Body of pancreas (tissue), 4 donors: ENCODE results near the gene PIK3R5. TPM values are rescaled to one million over a fixed set of nuclear protein-coding genes. Genes with fewer than 3 reads are reported as not detected.

Experiments used
- ATAC-seq: fragments of 150-250 bp; one replicate; pipeline ENCODE4 v1.9.1; 2016
- DNase-seq, 4 donors: peaks; one replicate each; pipeline ENCODE4 v3.0.0-alpha.2; 2019
- H3K27ac ChIP-seq, 4 donors: fragments of 200-600 bp; sonication (generic); 1 replicate in 3 of 4; 2 replicates in 1 of 4; pipeline versions ENCODE4 v1.5.1 to v1.6.1; 2016 to 2019; ENCODE audit warnings: mild to moderate bottlenecking in 1 of 4, mixed read lengths in 1 of 4, moderate library complexity in 1 of 4
- H3K27me3 ChIP-seq, 2 donors: fragments of 200-600 bp; sonication (generic); one replicate each; pipeline ENCODE4 v1.6.0; 2016; ENCODE audit warnings: mild to moderate bottlenecking in 1 of 2
- H3K36me3 ChIP-seq, 2 donors: fragments of 200-600 bp; sonication (generic); replicated peaks in 1 of 2; 2 replicates each; pipeline ENCODE4 v1.5.1; 2016; ENCODE audit warnings: low read depth in 2 of 2; ENCODE audit not compliant: insufficient read depth in 1 of 2
- H3K4me1 ChIP-seq: fragments of 200-600 bp; sonication (generic); one replicate; pipeline ENCODE4 v1.6.0; 2016
- H3K4me3 ChIP-seq, 2 donors: fragments of 200-600 bp; sonication (generic); 1 replicate in 1 of 2; 2 replicates in 1 of 2; pipeline ENCODE4 v1.5.1; 2016 to 2019
- H3K9me3 ChIP-seq, 3 donors: fragments of 200-600 bp; sonication (generic); 1 replicate in 2 of 3; 2 replicates in 1 of 3; pipeline ENCODE4 v1.5.1; 2016
- CTCF ChIP-seq, 7 experiments: fragments of 450-650 bp in 4 of 7; fragments of 200-600 bp in 3 of 7; sonication (generic) in 3 of 7; IDR thresholded peaks; one replicate each; pipeline ENCODE4 v1.5.1; 2016 to 2019; ENCODE audit warnings: antibody characterized with exemption in 7 of 7
- POLR2A ChIP-seq, 3 donors: fragments of 450-650 bp; IDR thresholded peaks; one replicate each; pipeline ENCODE4 v1.6.1; 2016; ENCODE audit warnings: antibody characterized with exemption in 3 of 3, mild to moderate bottlenecking in 2 of 3
- WGBS, 2 donors: methylation state at CpG; one replicate each; pipeline ENCODE4 v1.1.5; 2017; 5-methylcytosine and 5-hydroxymethylcytosine counted together
- intact Hi-C: fragments of 100-400 bp; cut with DNase I; formaldehyde crosslinking; loops from one replicate; pipeline ENCODE4 v1.15.1; 2023
- total RNA-seq, 2 donors: library from RNA; depleted of rRNA; stranded (reverse); fragments of >200 nt; gene quantifications; one replicate each; pipeline ENCODE4 v1.1.0, GENCODE V29; 2016

The PIK3R5 gene
- total RNA-seq, 2 donors from 2014 or later = 4.6 to 4.7 TPM

GRCh38 chr17:9003355-9004131 is 38.0 kb upstream of the PIK3R5 start:
- ATAC-seq (peak; percentile 44), DNase-seq (peak in 1 of 4 donors; percentile 13)
- TF ChIP-seq CTCF (IDR thresholded peaks at IDR 0.05) (no peak), POLR2A (IDR thresholded peaks at IDR 0.05) (no peak)
- WGBS, 2 donors = 1 to 6% methylated on average over 18 to 73 of the region's 90 CpGs
- Histone ChIP-seq H3K27me3 (peaks cover 0 to 12% of the 10 kb centered on the region in 2 donors), H3K9me3 (no peaks in the 10 kb centered on the region), H3K27ac (no peak overlapping the region), H3K4me1 (peaks cover 15% of the 10 kb centered on the region), H3K36me3 (no peaks in the 10 kb centered on the region), H3K4me3 (no peak overlapping the region)
- intact Hi-C loops = no loop called here

GRCh38 chr17:9002606-9003354 is 37.3 kb upstream of the PIK3R5 start:
- TF ChIP-seq POLR2A (IDR thresholded peaks at IDR 0.05) (peak in 1 of 3 donors; percentile 9), CTCF (IDR thresholded peaks at IDR 0.05) (peak in 4 of 7 experiments; percentile 15 to 41 (median 26))
- Histone ChIP-seq H3K27me3 (peaks cover 0 to 12% of the 10 kb centered on the region in 2 donors), H3K4me3 (no peak overlapping the region), H3K4me1 (peaks cover 15% of the 10 kb centered on the region), H3K36me3 (no peaks in the 10 kb centered on the region), H3K27ac (peak overlapping the region in 3 of 4 donors; percentile 6 to 58 (median 17)), H3K9me3 (no peaks in the 10 kb centered on the region)
- 6 to 33% methylated on average over 5 to 24 of the region's 69 CpGs for WGBS, 2 donors
- DNase-seq = peak in 3 of 4 donors; percentile 32 to 48 (median 34)
- ATAC-seq = peak; percentile 56
- intact Hi-C loops = no loop called here

- no peaks in the 10 kb centered on the region for H3K36me3 ChIP-seq
- peak overlapping the region in 3 of 4 donors; percentile 6 to 58 (median 40) for H3K27ac ChIP-seq
- WGBS, 2 donors = 28 to 43% methylated on average over 7 to 15 of the region's 15 CpGs
- no peak for DNase-seq
- no peak for ATAC-seq
- H3K27me3 ChIP-seq = peaks cover 0 to 12% of the 10 kb centered on the region in 2 donors
- no peaks in the 10 kb centered on the region for H3K9me3 ChIP-seq
- H3K4me3 ChIP-seq = no peak overlapping the region
- intact Hi-C loops = no loop called here
- H3K4me1 ChIP-seq = peaks cover 15% of the 10 kb centered on the region
- no peak for TF ChIP-seq POLR2A (IDR thresholded peaks at IDR 0.05)
- TF ChIP-seq CTCF (IDR thresholded peaks at IDR 0.05) = no peak
These were observed 36.7 kb upstream of the PIK3R5 start for GRCh38 chr17:9002227-9002605.

GRCh38 chr17:9001559-9001958 is 36.1 kb upstream of the PIK3R5 start:
- no peak overlapping the region for H3K4me3 ChIP-seq
- ATAC-seq (peak; percentile 36), DNase-seq (no peak)
- intact Hi-C loops = no loop called here
- peaks cover 15% of the 10 kb centered on the region for H3K4me1 ChIP-seq
- peaks cover 0 to 12% of the 10 kb centered on the region in 2 donors for H3K27me3 ChIP-seq
- WGBS, 2 donors = 51 to 59% methylated on average over 3 of the region's 3 CpGs
- TF ChIP-seq POLR2A (IDR thresholded peaks at IDR 0.05) = no peak
- TF ChIP-seq CTCF (IDR thresholded peaks at IDR 0.05) = no peak
- H3K36me3 ChIP-seq = no peaks in the 10 kb centered on the region
- H3K9me3 ChIP-seq = no peaks in the 10 kb centered on the region
- H3K27ac ChIP-seq = peak overlapping the region in 3 of 4 donors; percentile 18 to 58 (median 40)
